HG03097 (cell line): Measurements from ENCODE around the gene IKZF2.

Experiments
- ATAC-seq: cut with Tn5 transposase; IDR thresholded peaks from one replicate; pipeline ENCODE4 v1.9.1; 2021; ENCODE audit not compliant: unreplicated experiment, low FRiP score

Gene IKZF2

DNA sequence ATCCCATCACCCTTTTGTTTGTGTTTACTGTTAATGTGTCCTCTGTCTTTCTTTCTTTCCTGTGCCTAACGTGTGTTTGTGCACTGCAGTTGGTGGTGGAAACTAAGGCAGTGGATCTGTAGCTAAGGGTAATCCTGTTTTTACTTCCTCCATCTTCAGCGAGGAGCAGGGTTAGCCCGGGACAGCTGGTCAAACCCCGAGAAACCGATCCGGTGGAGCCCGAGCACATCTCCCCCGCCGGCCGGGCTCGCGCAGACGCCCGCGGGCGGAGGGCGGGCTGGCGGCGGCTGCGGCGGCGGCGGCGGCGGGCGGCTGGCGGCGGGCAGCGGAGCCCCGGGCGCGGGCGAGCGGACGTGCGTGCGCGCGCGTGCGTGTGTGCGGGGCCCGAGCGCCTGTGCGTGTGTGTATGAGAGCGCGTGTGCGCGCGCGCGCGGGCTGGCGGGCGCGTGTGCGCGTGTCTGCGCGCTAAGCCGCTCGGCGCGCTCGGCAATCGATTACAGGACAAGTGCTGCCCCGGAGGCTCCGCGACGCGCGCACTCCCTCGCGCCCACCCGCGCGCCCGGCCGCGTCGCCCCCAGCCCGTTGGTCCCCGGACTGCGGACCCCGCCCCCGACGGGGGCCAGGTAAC is at the start of gene IKZF2:
Gene IKZF2, minus strand, starts transcription at position 176 of the 628 bp plus-strand sequence. CDS start 2,983 bp downstream, outside the sequence.
- ATAC-seq: peak; percentile 63

DNA sequence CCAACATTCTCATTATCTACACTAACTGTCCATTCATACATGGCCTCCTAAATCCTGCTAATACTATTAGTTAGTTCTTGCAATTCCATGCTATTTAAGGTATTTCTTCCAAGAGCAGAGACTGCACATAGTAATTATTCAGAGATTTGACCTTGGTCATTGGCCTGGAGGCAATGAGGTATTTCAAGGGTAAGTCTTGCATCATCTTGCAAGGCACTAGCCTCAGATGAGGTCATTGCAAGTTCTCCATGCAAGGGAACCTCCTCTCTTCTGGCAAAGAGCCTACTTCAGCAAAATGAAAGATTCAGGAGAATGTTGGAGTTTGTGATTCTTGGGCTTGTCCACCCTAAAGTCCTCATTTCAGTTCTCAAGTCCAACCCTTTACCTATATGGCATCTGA is 48.5 kb upstream of the IKZF2 start:
- ATAC-seq: no peak

DNA sequence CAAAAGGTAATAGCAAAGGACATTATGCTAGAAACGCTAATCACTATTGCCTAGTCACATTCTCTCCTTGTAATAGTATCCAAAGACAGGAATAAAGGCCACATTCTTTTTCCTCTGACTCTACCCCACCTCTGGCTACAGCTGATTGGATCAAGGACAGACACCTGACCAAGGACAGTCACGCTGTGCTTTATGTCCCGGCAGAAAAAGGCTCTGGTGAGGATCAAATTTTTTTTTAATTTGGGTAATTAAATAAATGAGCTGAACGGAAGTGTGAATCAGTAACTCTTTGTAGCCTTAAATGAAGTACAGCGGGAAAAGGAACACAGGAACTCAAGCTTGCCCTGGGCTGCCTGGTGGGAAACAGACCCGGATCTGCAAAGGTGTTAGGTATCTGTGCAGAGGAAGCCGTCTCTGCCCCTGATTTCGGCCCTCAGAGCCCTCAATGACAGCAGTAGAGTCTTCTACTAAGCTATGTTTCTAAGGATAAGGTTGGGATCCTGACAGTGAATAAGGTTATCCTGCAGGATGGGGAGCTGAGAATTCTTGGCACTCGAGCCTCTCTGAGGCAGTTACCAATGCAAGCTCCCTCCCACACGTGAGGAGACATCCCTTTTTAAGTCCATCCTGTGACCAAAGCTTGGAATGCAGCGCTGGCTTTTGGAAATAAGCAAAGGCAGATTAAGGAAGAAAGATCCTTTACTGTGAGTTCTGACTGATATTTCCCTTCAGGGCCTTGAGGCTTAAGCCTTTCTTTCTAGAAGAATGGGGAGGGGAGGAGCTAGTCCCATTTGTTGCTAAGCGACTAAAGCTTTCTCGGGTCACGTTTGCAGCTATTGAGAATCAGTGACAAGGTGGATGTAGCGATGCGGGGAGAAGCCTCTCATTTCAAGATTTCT is 37.8 kb upstream of the IKZF2 start:
- ATAC-seq: no peak

DNA sequence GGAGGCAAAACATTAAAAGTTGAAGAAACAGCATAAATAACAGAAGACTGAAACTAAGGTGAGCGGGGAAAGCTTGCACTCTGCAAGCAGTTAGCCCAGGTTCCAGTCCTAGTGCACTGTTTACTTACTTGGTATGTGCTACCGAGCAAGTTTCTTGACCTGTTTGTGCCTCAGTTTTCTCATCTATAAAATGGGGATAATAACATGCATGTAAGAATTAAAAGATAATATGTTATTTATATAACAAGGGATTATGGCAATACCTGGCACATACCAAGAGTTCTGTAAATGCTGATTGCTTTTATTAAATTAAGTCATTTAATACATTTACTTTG is 37.1 kb upstream of the IKZF2 start:
- ATAC-seq: no peak

DNA sequence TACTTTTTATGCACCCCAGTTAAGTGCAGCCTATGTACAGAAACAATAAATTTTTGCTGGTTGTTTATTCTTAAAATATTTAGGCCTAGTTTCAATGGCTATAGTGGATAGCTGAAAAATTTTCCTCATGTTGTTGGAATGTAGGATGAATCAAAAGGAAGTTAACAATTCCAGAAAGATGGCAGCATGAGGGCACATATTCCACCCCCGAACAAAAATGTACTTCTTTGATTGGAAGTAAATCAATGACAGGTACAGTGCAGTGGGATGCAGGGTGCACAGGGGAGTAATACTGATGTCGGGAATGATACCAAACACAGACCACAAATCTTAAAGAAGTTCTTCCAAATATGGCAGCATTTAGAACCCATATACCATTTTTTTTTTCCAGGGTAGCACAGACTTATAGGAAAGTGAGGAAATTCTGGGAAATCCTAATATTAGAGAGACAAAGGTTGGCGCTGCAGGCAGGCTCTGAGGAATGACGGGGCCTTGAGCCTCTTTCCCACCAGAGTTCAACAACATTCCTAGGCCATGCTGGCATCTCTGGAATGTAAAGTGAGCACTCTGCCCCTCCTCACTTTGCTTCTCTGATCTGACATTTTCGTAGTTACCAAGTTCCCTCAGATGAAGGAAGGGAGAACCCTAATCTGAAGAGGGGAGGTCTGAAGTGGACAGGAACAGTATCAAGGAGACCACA is 36.6 kb upstream of the IKZF2 start:
- no peak for ATAC-seq

DNA sequence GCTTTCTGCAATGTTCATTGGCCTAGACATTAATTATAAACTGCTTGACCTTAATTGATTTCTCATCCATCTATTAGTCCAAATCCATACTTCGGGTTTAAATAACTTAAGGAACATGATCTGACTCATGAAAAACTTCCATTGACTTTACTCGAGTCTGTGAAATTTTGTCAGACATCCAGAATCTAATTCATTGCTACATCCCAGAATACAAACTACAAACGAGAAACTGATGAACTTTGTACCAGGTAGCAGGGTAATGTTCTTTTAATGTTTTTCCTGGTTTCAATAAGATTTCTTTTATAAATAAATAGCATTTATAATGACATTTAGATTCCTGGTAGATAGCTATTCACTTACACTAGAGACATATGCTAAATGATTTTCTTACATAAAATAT is 36.0 kb upstream of the IKZF2 start:
- no peak for ATAC-seq

DNA sequence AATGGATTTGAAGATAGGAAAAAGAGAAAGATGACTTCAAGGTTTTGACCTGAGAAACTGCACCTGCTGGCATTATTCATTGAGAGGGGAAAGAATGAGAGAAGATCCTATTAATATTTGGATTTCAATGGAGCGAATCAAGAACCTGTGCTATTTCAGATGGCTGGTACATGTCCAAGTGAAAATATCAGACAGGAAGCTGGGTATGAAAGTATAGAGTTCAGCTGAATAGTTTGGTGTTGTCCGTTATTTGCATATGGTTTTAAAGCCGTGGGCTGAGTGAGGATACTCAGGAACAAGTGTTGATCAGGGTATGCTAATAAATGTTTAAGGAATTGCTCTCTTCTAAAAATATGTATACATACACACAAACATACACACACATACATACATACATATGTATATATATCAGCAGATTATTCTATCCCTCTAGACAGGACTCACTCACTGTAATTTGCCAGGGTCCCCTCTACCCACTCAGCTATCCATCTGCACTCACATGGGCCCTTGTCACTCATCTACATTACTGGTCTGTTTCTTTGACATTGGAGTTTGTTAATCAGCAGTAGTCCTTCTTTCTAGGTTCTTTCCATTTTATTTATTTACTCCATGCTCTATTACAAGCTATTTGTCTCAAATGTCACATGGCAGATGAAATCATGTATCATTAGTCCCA is 33.9 kb upstream of the IKZF2 start:
- ATAC-seq: peak; percentile 76

DNA sequence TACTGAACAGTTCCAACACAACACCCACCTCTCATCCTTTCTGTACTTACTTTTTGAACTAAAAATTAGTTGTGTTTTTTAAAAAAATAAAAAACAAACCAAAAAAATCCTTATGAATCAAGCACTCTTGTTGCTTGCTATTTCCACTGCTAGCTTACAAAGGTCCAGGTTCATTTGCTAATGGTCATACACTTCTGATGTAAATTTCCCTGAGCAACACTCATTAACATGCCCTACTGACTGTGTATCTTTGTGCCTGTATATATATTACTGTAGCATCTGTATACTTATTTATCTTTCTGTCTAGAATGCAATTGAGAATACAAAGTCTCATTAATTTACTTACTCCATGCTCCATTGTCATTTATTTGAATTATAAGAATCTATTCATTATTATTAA is 30.3 kb upstream of the IKZF2 start:
- ATAC-seq: no peak

DNA sequence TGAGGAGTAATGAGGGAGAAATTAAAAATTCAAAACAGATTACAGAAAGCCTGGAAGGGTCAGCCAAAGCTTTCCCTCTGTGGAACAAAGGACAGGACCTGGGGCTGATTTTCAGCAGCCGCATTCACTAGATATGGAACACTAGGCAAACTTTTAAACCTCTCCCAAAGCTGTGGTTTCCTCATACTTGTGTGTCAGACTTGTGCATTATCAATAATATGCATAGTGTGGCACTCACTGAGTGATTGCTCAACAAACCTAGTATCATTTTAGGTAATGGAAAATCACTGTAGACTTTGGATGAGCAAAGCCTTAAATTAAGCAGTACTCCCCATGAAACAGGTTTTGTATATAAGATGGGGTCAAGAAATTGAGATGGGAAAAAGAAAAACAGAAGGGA is 26.3 kb upstream of the IKZF2 start:
- no peak for ATAC-seq

DNA sequence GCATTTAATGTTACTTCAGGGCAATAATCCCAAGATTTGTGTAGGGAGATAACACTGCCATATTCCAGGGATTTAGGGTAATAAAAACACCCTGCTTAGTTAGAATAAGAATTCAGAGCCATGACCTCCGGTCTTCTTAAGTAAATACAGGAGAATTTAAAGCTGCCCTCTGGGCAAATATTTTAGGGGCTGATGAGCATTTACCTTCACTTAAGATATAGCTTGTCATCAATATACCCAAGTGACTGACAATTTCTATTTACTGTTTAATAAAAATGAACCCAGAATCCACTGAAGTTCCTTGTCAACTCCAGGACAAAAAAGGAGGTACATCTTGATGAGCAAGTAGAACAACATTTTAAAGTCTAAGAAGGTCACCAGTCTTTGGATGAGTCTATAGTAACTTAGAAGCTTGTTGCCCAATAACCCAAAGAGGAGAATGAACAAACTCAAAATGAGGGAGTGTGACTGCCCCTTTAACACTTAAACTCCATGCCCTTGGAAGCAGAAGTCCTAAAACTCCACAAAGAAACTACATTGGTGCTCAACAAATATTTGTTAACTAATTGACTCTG is 24.3 kb upstream of the IKZF2 start:
- ATAC-seq: no peak

DNA sequence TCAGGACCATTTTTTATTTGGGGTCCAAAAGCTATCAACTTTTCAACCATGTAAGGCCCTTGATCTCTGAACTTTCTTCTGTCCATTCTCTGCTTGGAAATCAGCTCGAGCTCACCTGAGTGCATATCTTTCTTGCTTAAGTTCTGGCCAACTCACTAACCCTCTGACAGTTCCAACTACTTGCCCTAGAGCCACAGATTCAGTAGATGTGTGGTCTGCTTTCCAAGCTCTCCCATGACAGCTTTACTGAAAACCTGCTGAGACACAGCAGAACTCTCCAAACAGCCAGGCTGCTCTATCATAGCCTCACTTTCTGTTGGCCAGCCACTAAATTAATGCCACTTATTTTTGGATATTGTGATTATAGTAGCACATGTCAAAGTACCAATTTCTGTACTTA is 21.2 kb upstream of the IKZF2 start:
- ATAC-seq: no peak

DNA sequence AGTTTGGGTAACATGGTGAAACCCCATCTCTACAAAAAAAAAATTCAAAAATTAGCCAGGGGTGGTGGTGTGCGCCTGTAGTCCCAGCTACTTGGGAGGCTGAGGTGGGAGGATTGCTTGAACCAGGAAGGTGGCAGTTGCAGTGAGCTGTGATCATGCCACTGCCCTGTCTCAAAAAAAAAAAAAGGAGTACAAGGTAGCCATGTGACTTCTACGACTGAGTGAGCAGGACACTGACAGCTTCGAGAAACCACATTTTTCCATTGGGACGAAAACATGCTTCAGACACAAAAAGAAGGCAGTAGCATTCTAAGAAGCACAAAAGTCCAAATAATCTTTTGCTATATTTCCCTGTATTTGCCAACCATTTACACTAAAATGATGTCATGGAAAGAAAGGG is 19.7 kb upstream of the IKZF2 start:
- no peak for ATAC-seq

DNA sequence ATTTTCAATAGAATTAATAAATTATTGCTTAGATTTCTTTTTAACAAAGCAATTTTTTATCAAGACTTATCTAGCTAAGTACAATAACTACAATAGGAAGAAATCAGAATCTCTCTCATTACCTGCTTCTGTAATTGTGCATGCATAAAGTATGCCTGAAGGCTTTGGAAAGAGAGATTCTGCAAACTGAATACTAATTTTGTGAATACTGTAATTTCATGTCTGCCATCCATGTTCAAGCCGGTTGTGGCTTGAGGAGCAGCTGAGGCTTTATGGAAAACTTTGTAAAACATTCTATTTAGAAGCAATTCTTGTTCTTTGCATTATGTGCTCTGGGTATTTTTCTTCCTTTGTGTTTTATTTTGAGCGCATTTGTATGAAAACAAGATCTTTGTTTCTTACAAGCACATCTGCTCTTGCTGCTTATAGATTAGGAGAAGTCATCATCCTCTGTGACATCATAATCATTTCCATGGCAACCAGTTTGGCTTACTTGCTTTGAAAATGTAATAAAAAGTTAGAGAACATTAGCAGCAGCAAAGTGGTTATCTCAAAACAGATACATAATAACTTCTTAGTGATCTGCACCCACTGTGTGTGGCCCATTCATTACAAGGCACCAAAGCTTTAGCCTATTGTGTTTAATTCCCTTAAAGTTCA is 16.0 kb upstream of the IKZF2 start:
- ATAC-seq: no peak

DNA sequence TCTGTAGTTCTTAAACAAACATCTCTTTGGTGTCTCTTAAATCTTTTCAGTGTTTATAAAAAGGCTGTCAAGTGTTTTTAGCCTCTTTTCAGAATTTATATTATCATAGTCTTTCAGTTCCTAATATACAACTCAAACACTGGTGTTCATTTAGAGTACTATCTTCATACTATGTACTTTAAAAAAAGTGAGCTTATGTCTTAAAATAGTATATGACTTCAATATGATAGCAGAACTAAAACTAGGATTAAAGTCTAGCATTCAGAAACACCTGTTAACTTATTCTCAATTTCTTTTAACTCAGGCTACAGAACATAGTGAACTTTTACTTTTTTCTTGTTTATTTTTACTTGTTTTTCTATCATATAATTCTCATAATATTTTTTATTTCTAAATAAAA is 14.7 kb upstream of the IKZF2 start:
- peak; percentile 88 for ATAC-seq

DNA sequence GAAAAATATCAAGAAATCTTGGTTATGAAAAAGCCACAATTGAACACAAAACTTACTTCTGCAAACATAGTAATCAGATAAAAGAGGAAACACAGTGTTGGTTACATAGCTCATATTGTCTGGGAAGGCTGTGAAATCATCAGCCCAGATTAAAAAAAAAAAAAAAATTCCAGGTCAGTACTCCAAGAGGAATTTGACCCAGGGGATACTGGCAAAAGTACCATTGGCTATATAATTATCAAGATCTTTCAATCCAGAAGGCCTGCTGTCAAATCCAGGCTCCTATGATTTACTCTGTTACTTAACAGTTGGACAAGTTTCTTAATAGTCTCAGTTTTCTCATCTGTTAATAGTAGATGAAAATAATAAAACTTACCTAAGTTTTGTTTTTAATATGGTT is 12.9 kb upstream of the IKZF2 start:
- ATAC-seq: no peak

DNA sequence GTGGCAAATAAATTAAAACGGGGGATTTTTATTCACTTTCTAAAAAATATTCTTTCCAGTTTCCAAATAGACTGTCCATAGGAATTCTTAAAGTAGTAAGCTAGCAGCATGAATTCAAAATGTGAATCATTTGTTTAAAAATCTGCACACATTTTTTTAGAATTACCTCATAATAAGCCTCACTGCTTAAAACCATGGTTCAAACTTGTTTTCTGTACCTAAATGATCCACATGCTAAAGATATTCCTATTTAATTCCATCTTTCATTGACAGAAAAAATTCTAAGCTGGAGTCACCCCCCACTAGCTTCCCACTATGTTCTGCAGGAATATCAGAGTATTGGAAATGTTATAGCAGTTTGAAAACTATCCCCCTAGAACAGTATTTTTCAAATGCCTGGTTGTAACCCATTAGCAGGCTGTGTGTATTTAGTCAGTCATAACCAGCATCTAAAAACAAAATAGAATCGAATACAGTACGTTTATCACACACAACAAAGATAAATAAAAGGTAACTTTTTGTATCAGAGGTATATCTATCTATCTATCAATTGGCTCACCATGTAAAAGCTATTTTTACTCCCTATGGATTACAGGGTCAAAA is 11.2 kb upstream of the IKZF2 start:
- ATAC-seq: no peak

DNA sequence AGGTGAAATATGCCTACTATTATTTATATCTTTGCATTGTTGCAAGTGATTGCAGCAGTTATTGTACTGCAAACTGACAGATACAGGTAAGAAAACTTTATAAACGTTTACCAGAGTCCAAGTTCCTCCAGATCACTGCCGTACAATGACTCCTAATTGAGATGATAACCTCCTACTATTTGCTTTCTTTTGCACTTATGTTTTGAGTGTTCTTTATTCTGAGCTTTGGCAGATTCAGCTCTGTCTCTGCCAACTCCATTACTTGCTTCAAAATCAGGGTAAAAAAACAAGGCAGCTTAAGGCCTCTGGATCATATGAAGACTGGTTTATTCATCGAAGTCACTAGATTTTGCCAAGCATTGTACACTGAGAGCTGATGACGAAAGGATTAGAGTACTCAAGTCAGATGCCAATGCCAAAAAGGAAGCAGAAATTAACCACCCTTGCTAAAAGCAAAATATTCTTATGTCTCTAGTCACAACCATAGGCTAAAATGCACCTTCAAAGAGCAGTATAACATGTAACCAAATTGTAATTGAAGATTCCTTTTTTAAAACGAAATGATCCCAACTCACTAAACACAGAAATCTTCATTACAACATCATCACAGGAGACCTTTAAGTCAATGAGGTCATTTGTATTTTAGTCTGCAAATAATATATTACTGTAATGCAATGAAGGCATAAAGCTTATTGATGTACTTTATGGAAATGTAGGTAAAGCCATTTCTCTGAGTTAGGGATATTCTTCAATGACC is 10.5 kb upstream of the IKZF2 start:
- ATAC-seq: no peak

DNA sequence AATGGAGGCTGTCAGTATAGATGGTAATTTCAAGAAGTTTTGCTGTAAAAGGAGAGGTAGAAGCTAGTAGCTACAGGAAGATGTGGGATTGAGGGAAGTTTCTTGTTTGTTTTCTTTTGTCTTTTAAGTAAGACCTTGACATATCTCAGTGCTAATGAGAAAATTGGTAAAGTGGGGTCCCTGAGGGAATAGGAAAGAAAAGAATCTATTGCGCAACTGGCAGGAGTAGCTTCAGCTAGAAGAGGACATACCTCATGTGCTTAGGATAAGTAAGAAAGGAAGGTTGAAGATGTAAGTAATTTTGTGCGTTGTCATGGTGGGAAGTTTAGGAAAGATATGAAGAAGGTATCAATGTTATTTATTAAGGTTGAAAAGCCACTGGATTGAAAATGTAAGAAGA is 8.4 kb upstream of the IKZF2 start:
- ATAC-seq: no peak

DNA sequence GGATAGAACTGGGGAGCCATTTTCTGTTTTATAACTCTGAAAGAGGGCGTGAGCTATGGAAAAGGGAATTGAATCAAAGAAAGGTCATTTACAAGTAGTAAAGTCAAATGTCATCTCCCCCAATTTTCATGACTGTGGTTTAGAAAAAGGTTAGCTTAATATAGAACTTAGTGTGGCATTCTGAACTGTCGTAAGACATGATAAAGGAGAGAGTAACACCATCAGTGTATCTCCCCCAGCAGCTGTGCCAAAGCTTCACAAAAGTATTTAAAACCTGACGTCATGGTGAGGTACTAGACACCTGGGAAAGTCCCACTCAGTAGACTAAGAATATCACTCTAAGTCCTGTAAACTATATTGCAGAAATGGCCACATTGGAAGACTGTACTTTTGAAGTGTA is 5.8 kb upstream of the IKZF2 start:
- ATAC-seq: peak; percentile 63
